ENCODE measurements around the gene ELFN1.
"Not testable (repeated sequence)": the region's sequence is repeated elsewhere in the genome, so short reads cannot be mapped to it uniquely, and the experiment has no call there.

The ELFN1 gene

GRCh38 chr7:1758859-1759521, 88.9 kb downstream of the ELFN1 start:
- DNase-seq (ENCODE audit: low read depth, low spot score): no peak
- no peak overlapping the region for H3K4me3 ChIP-seq (ENCODE audit: low read length)

GRCh38 chr7:1761097-1761496, 91.0 kb downstream of the ELFN1 start:
- DNase-seq (ENCODE audit: low read depth, low spot score): no peak
- H3K4me3 ChIP-seq (ENCODE audit: low read length): no peak overlapping the region

- DNase-seq (ENCODE audit: low read depth, low spot score): no peak
- no peak overlapping the region for H3K4me3 ChIP-seq (ENCODE audit: low read length)
Measured at GRCh38 chr7:1761774-1762173, 91.7 kb downstream of the ELFN1 start.

GRCh38 chr7:1762238-1762945, 92.3 kb downstream of the ELFN1 start:
- no peak overlapping the region for H3K4me3 ChIP-seq (ENCODE audit: low read length)
- no peak for DNase-seq (ENCODE audit: low read depth, low spot score)

- no peak for DNase-seq (ENCODE audit: low read depth, low spot score)
- H3K4me3 ChIP-seq (ENCODE audit: low read length): no peak overlapping the region
Measured at GRCh38 chr7:1763033-1763432, 93.0 kb downstream of the ELFN1 start.

GRCh38 chr7:1763911-1764310, 93.8 kb downstream of the ELFN1 start:
- not testable (repeated sequence) for DNase-seq (ENCODE audit: low read depth, low spot score); H3K4me3 ChIP-seq (ENCODE audit: low read length)

GRCh38 chr7:1765336-1765735, 95.3 kb downstream of the ELFN1 start:
- no peak overlapping the region for H3K4me3 ChIP-seq (ENCODE audit: low read length)
- DNase-seq (ENCODE audit: low read depth, low spot score): no peak

GRCh38 chr7:1767524-1767923, 97.4 kb downstream of the ELFN1 start:
- DNase-seq (ENCODE audit: low read depth, low spot score): no peak
- no peak overlapping the region for H3K4me3 ChIP-seq (ENCODE audit: low read length)

- H3K4me3 ChIP-seq (ENCODE audit: low read length): no peak overlapping the region
- peak; percentile 32 for DNase-seq (ENCODE audit: low read depth, low spot score)
Measured at GRCh38 chr7:1768832-1769231, 98.8 kb downstream of the ELFN1 start.

- H3K4me3 ChIP-seq (ENCODE audit: low read length): no peak overlapping the region
- no peak for DNase-seq (ENCODE audit: low read depth, low spot score)
Measured at GRCh38 chr7:1769286-1770200, 99.5 kb downstream of the ELFN1 start.

- no peak for DNase-seq (ENCODE audit: low read depth, low spot score)
- no peak overlapping the region for H3K4me3 ChIP-seq (ENCODE audit: low read length)
Measured at GRCh38 chr7:1770331-1770730, 100.3 kb downstream of the ELFN1 start.

- no peak overlapping the region for H3K4me3 ChIP-seq (ENCODE audit: low read length)
- DNase-seq (ENCODE audit: low read depth, low spot score): no peak
Measured at GRCh38 chr7:1775389-1775788, 105.3 kb downstream of the ELFN1 start.

- DNase-seq (ENCODE audit: low read depth, low spot score): no peak
- no peak overlapping the region for H3K4me3 ChIP-seq (ENCODE audit: low read length)
Measured at GRCh38 chr7:1777122-1777521, 107.0 kb downstream of the ELFN1 start.

- H3K4me3 ChIP-seq (ENCODE audit: low read length): no peak overlapping the region
- DNase-seq (ENCODE audit: low read depth, low spot score): no peak
Measured at GRCh38 chr7:1779445-1779844, 109.4 kb downstream of the ELFN1 start.

GRCh38 chr7:1781369-1781768, 111.3 kb downstream of the ELFN1 start:
- no peak overlapping the region for H3K4me3 ChIP-seq (ENCODE audit: low read length)
- no peak for DNase-seq (ENCODE audit: low read depth, low spot score)

- no peak overlapping the region for H3K4me3 ChIP-seq (ENCODE audit: low read length)
- no peak for DNase-seq (ENCODE audit: low read depth, low spot score)
Measured at GRCh38 chr7:1785839-1786238, 115.8 kb downstream of the ELFN1 start.

GRCh38 chr7:1787241-1787640, 117.2 kb downstream of the ELFN1 start:
- no peak overlapping the region for H3K4me3 ChIP-seq (ENCODE audit: low read length)
- no peak for DNase-seq (ENCODE audit: low read depth, low spot score)

GRCh38 chr7:1787681-1788235, 117.7 kb downstream of the ELFN1 start:
- no peak for DNase-seq (ENCODE audit: low read depth, low spot score)
- no peak overlapping the region for H3K4me3 ChIP-seq (ENCODE audit: low read length)

GRCh38 chr7:1794888-1795542, 124.9 kb downstream of the ELFN1 start:
- DNase-seq (ENCODE audit: low read depth, low spot score): peak; percentile 8
- no peak overlapping the region for H3K4me3 ChIP-seq (ENCODE audit: low read length)
